Activated CD4-positive, CD25-positive, alpha-beta regulatory T cell treated with anti-CD3 and anti-CD28 coated beads, Interleukin-2, amount 50 U/mL, for 16 hours (primary cell): ENCODE data around the gene CNDP1.
A peak's percentile ranks its signal among the peaks of the same experiment; 100 is the strongest.

Source experiments
- DNase-seq: peaks from one replicate; pipeline ENCODE4 v3.0.0-alpha.2; 2020; ENCODE audit warnings: low read depth, low spot score

Gene CNDP1

GRCh38 chr18:74579496-74580065 is 45.3 kb downstream of the CNDP1 start:
- no peak for DNase-seq

- no peak for DNase-seq
These were observed 48.3 kb downstream of the CNDP1 start for GRCh38 chr18:74582642-74583041.

DNA sequence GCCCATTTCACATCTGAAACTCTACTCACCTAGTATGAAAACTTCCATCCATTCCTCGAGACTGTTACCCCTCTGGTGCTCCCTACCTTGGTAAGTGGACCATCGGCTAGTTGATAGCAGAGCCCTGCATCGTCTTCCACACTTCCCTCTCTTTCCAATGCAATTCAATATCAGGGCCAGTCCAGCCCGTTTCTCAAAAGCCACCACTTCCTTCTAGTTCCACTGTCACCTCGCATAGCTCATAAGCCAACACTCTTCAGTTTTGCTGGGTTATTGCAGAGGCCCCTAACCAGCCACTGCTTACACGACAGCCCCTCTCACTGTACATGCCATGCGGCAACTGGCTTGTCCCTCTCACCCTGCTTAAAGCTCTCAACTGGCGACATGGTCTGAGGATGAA is 53.1 kb downstream of the CNDP1 start:
- no peak for DNase-seq

DNA sequence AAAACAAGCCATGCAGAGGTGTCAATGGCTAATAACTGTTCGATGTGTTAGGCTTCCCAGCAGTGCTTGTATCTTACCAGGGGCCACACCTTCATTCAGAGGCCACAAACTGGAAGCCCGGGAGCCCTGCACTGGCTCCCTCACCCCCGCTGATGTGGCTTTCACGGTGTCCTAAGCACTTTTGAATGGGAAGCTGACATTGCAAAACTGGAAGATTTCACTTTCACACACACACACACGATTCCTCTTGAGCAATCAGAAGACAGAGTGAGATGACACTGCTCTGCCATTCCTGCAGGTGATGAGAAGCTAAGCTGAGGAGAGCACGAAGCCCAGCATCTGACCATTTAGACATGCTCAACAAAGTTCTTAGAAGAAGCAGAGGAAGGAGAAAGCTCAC is 54.7 kb downstream of the CNDP1 start:
- DNase-seq: no peak

- DNase-seq: no peak
These were observed 55.5 kb downstream of the CNDP1 start for GRCh38 chr18:74589811-74590210.

GRCh38 chr18:74590671-74591070 is 56.4 kb downstream of the CNDP1 start:
- no peak for DNase-seq

DNA sequence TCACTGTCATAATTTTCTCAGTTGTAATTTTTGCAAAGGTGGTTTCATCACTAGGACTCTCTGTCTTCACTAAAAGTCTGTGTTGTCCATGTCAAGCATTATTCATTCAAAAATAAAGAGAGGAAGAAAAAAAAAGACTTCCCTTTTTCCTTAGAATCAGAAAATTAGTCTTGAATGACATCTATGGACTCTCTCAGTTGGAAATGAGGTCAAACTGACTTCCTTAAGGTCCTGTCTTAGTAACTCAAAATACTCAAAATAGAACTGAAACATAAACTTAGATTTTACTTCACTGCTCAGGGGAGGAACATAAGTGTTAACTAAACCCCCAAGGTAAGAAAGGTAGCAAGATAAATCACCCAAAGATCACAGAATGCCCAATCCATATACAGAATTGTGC is 61.1 kb downstream of the CNDP1 start:
- no peak for DNase-seq

DNA sequence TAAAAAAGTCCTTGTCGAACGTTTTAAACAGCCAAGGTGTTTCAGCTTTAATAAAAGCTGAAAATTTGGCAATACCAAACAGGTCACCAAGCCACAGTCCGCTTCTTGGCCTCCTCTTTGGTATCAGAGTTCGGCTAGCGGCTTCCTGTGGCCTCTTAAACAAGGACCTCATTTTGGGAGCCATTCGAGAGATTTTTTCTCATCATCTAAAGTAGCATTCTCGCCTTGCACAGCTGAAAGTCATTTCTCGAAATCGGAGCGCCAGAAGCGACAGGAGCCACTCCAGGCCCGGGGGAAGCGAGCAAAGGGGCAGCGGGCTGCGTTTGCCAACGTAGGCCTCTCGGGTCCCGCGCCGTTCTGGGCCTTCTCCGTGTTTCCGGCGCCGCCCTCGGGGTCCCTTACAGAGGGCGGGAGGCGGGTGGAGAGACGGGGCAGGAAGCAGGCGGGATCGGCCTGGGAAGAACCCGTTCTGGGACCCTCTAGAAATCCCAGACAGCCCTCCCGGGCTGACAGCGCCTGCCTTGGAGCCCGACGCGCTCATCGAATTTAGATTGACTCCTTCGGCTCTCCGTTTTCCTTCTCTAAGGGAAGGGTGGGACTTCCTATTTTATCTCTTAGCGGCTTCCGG is 62.8 kb downstream of the CNDP1 start:
- DNase-seq: peak; percentile 43

DNA sequence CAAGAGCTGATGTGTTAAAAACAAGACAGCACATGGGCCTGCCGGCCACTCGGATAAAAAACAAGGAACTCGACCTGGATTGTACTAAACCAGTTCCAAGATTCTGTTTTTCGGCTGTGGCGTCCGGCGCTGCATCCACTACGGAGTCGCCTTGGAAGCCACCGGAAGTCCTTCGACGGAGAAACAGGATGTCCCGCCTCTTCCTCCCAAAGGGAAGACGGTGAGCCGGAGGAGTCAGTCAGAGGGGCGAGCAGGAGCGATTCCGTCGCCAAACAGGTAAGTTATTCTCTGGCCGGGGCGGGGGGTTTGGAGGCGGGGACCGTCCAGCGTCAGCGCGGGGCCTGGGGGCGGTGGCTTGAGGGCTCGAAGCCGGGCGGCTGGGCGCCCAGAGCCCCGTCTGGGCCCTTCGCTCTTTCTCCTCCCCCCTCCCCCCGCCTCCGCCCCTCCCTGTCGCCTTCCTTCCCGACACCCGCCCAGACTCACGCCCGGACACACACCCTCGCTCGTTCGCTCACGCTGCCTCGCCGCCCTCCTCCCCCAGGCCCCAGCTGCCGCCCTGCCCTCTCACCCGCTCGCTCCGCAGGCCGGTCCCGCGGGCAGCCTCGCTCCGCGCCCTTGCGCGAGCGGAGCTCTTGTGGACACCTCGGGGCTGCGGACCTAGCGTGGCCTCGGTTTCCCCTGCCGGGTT is 63.5 kb downstream of the CNDP1 start, which contains the start of gene ZNF407:
ZNF407 (plus strand) TSS at position 209 of the 688 bp plus-strand sequence. CDS start 33,150 bp downstream, outside the sequence.
- DNase-seq: peak; percentile 84

- DNase-seq: peak; percentile 46
These were observed 64.2 kb downstream of the CNDP1 start for GRCh38 chr18:74598350-74599001.

DNA sequence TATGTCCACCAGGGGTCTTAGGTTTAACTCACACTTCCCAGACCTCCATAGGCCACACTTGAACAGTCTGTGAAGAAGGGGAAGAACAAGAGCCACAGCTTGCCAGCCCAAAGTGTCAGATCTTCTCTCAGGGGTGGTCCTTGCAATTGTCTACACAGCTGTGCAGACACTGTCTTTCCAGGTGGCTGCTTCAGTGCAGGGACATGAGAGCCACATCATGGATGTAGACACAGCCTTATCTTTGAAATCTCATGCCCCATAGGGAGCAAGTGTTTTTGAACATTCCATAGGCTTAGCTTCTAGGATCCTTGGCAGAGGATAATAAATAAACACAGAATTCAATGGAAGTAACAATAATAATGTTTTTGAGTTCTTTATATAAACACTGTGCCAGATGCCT is 70.1 kb downstream of the CNDP1 start:
- no peak for DNase-seq

DNA sequence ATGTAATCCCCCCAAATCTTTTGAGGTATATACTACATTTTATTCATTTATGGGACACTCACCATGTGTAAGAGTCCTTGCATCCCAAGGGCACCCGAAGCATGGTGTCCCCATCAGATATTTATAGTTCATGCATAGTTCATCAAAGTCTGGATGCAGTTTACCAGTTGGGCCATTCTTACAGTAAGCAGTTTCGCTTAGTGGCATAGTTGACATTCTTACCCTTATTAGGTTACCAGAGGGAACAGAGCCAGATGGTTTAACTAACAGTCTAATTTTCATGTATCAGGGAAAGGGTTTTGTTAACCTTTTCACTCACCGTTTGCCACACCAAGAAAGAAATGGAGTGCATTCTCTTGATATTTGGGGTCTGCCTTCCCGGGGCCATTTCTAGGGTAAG is 70.5 kb downstream of the CNDP1 start:
- DNase-seq: no peak

DNA sequence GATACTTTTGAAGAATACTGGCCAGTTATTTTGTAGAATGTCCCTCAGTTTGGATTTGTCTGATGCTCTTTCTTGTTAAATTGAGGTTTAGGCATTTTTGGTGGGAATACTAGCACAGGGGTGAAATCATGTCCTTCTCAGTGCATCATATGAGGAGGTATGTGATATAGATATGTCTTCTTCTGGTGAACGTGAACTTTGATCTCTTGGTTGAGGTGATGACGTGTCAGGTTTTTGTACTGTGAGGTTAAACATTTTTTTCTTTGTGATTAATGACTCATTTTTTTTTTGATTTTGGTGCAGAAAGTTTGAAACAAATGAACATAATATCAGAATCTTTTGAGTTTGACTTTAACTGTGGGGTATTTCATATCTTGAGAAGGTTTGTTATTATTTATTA is 74.4 kb downstream of the CNDP1 start:
- no peak for DNase-seq

GRCh38 chr18:74609535-74609934 is 75.2 kb downstream of the CNDP1 start:
- no peak for DNase-seq

DNA sequence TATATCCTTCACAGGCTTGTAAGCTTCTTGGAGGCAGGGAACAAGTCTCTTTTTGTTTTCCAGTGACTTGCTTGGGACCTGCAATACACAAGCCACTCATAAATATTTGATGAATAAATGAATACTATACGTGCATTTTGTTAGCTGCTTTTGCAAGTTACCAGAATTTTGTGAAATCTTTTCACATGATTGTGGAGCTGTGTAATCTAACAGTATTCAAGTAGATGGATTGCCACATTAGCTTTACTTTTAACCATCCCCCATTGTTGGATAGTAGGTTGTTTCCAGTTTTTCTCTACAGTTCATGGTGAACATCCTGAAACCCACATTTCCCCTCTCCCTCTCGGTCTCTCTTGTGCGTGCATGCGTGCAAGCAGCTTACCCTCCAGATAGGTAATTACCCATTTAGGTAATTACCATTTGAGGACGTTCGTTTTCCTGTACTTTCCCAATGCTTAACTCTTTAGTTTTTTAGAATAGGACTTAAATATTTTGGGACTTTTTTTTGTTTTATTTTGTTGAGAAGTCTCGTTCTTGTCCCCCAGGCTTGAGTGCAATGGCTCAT is 75.8 kb downstream of the CNDP1 start:
- no peak for DNase-seq

DNA sequence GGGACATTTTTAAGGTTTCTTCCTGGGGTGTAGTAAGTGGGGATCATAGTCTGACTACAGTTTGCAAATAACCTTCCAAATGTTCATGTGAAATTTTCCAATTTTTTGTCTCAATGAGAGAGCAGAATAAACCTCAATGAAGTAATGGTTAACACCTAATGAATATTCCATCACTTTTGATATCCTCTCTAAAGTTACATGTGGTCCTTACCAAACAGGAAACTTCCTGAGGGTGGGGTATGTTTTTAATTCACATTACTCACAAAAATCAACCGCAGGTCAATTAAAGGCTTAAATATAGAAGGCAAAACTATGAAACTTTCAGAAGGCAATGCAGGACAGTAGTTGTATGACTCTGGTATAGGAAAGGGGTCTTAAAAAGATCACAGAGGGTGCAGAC is 76.6 kb downstream of the CNDP1 start:
- no peak for DNase-seq

DNA sequence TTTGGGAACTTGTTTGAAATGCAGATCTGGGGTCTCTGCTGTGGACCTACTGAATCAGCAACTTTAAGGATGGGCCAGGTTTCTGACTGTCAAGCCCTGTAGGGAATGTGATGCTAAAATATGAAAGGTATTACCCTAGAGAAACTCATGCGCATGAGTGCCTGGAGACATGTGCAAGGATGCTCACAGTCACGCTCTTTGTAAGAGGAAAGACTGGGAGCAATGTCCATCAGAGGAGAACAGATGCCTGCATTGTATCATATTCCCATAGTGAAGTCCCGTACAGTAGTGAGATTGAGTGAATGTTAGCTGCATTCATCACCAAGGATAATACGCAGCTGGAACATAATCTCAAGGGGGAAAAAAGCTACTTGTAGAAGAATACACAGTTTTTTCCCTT is 77.5 kb downstream of the CNDP1 start:
- no peak for DNase-seq

- no peak for DNase-seq
These were observed 79.1 kb downstream of the CNDP1 start for GRCh38 chr18:74613381-74613780.

- DNase-seq: no peak
These were observed 82.2 kb downstream of the CNDP1 start for GRCh38 chr18:74616494-74616893.

GRCh38 chr18:74617486-74617885 is 83.2 kb downstream of the CNDP1 start:
- no peak for DNase-seq

DNA sequence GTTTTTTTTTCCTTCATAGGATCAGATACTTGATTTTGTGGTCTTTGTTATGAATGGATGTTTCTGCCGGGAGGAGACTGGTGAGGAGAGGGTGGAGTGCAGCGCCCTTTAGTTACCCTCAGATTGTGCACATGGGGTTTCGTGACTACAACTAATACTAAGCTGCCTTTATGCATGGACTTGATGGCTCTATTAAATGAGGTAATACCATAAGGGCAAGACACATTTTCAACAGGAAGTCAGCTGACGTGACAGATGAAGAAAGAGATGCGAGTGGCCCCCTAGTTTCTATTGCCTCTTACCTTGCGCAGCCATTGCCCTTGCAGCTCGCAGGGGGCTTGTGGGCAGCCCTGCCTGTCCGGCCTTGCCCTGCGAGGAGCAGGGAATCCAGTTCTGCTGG is 87.8 kb downstream of the CNDP1 start:
- DNase-seq: no peak
